PC-9 (cell line): ENCODE data around the gene ADAP1.

Experiments
- EZH2 ChIP-seq: fragments of 200-600 bp; sonication (generic); IDR thresholded peaks from 2 replicates; pipeline ENCODE4 v1.8.0; 2017; ENCODE audit warnings: antibody characterized with exemption, low read depth
- TF ChIP-seq, protein P1 (sequence below): fragments of 200-600 bp; sonication (generic); conservative IDR thresholded peaks from 2 replicates; pipeline ENCODE4 v1.6.1; 2017; ENCODE audit warnings: mixed run types, antibody characterized with exemption, mild to moderate bottlenecking, moderate library complexity

DNA sequence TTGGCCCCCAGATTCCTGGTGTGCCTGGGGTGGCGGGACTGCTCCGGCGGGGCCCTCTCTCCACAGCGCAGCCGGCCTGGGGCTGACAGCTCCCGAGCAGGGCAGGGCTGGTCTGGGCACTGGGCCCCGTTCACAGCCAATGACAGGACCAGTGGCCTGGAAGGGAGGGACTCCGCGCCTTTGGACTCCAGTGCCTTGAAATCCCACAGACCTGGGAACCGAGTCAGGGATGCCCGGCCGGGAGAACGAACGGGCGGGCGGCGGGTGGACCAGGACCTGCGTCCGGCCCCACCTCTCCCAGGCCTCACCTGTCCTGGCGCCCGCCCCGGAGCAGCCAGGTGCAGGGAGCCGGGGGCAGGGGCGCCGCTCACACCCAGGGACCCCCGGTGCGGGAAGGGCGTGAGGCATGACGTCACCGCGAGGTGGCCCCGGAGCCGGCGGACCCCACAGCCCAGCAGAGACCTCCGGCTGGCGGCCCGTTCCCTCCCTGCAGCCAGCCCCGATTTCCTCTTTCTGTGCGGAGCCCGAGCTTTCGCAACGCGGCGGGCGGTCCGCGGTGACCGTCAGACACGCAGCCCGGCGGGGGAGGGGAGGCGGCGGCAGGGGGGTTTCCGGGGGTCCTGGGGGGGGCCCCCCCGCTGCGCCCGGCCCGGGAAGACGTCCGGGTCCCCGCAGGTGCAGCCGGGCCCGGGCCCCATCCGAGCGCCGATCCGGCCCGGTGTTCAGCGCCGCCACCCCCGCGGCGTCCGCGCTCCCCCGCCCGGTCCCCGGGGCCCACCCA lies 743 bp downstream of the ADAP1 start:
- TF ChIP-seq, protein P1, sequence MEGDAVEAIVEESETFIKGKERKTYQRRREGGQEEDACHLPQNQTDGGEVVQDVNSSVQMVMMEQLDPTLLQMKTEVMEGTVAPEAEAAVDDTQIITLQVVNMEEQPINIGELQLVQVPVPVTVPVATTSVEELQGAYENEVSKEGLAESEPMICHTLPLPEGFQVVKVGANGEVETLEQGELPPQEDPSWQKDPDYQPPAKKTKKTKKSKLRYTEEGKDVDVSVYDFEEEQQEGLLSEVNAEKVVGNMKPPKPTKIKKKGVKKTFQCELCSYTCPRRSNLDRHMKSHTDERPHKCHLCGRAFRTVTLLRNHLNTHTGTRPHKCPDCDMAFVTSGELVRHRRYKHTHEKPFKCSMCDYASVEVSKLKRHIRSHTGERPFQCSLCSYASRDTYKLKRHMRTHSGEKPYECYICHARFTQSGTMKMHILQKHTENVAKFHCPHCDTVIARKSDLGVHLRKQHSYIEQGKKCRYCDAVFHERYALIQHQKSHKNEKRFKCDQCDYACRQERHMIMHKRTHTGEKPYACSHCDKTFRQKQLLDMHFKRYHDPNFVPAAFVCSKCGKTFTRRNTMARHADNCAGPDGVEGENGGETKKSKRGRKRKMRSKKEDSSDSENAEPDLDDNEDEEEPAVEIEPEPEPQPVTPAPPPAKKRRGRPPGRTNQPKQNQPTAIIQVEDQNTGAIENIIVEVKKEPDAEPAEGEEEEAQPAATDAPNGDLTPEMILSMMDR: no peak
- TF ChIP-seq EZH2: no peak
